Immature natural killer cell (primary cell): Measurements from ENCODE around the gene DNAJA3. TPM values are rescaled to one million over a fixed set of nuclear protein-coding genes. Genes with fewer than 3 reads are reported as not detected.
A peak's percentile ranks its signal among the peaks of the same experiment; 100 is the strongest.

Experiments
- DNase-seq, 3 donors: peaks; one replicate each; pipeline ENCODE4 v3.0.0; 2022; ENCODE audit warnings: mixed read lengths in 1 of 3
- H3K27ac Mint-ChIP-seq, 6 donors: one replicate each; pipeline ENCODE4 v1.8.0; 2020; ENCODE audit warnings: mixed read lengths in 6 of 6, mild to moderate bottlenecking in 5 of 6, inconsistent platforms in 4 of 6, moderate library complexity in 3 of 6
- H3K27me3 Mint-ChIP-seq, 3 donors: one replicate each; pipeline ENCODE4 v1.8.0; 2020 to 2021; ENCODE audit warnings: low read depth in 3 of 3, mild to moderate bottlenecking in 3 of 3, mixed read lengths in 3 of 3, moderate library complexity in 3 of 3, inconsistent platforms in 1 of 3
- H3K36me3 Mint-ChIP-seq, 3 donors: one replicate each; pipeline ENCODE4 v1.8.0; 2020; ENCODE audit warnings: mixed read lengths in 3 of 3, inconsistent platforms in 2 of 3, mild to moderate bottlenecking in 2 of 3
- H3K4me1 Mint-ChIP-seq, 2 donors: one replicate each; pipeline ENCODE4 v1.8.0; 2020; ENCODE audit warnings: inconsistent platforms in 2 of 2, mild to moderate bottlenecking in 2 of 2, mixed read lengths in 2 of 2, moderate library complexity in 1 of 2
- H3K4me3 Mint-ChIP-seq, 5 donors: one replicate each; pipeline ENCODE4 v1.8.0; 2020; ENCODE audit warnings: mild to moderate bottlenecking in 5 of 5, mixed read lengths in 5 of 5, inconsistent platforms in 3 of 5, moderate library complexity in 3 of 5
- H3K9me3 Mint-ChIP-seq, 6 donors: one replicate each; pipeline ENCODE4 v1.8.0; 2020; ENCODE audit warnings: mild to moderate bottlenecking in 6 of 6, mixed read lengths in 6 of 6, inconsistent platforms in 4 of 6, moderate library complexity in 3 of 6
- polyA plus RNA-seq, 3 donors: library from polyadenylated mRNA; unstranded; fragments of 300-500 nt; fragmentation: Illumina TruSeq; gene quantifications; one replicate each; pipeline ENCODE4 v1.2.3, GENCODE V29; 2021

DNAJA3 gene
- polyA plus RNA-seq, 3 donors from 2014 or later: 32.7 to 42.4 (median 38.7) TPM

GRCh38 chr16:4443271-4443670, 17.6 kb downstream of the DNAJA3 start:
- Mint-ChIP-seq H3K27me3 (peaks cover 2 to 7% (median 2%) of the 10 kb centered on the region in 3 donors), H3K4me3 (no peak overlapping the region), H3K27ac (peak overlapping the region in 1 of 6 donors; percentile 56), H3K4me1 (no peaks in the 10 kb centered on the region), H3K36me3 (peaks cover 5 to 59% (median 33%) of the 10 kb centered on the region in 3 donors), H3K9me3 (peaks cover 0 to 1% (median 0%) of the 10 kb centered on the region in 6 donors)
- DNase-seq: no peak

GRCh38 chr16:4443986-4444385, 18.3 kb downstream of the DNAJA3 start:
- Mint-ChIP-seq H3K4me1 (no peaks in the 10 kb centered on the region), H3K9me3 (peaks cover 0 to 1% (median 0%) of the 10 kb centered on the region in 6 donors), H3K27ac (no peak overlapping the region), H3K4me3 (no peak overlapping the region), H3K36me3 (peaks cover 5 to 56% (median 33%) of the 10 kb centered on the region in 3 donors), H3K27me3 (peaks cover 2 to 7% (median 2%) of the 10 kb centered on the region in 3 donors)
- DNase-seq: no peak

GRCh38 chr16:4450430-4450829, 24.8 kb downstream of the DNAJA3 start:
- H3K9me3 Mint-ChIP-seq: peaks cover 0 to 1% (median 0%) of the 10 kb centered on the region in 6 donors
- H3K4me1 Mint-ChIP-seq: no peaks in the 10 kb centered on the region
- H3K36me3 Mint-ChIP-seq: peaks cover 6 to 44% (median 8%) of the 10 kb centered on the region in 3 donors
- no peaks in the 10 kb centered on the region for H3K27me3 Mint-ChIP-seq
- no peak overlapping the region for H3K4me3 Mint-ChIP-seq
- DNase-seq: no peak
- H3K27ac Mint-ChIP-seq: no peak overlapping the region

GRCh38 chr16:4450931-4451519, 25.4 kb downstream of the DNAJA3 start:
- Mint-ChIP-seq H3K36me3 (peaks cover 6 to 44% (median 7%) of the 10 kb centered on the region in 3 donors), H3K9me3 (peaks cover 0 to 1% (median 0%) of the 10 kb centered on the region in 6 donors), H3K27me3 (no peaks in the 10 kb centered on the region), H3K4me1 (no peaks in the 10 kb centered on the region), H3K27ac (no peak overlapping the region), H3K4me3 (no peak overlapping the region)
- DNase-seq: no peak

GRCh38 chr16:4452674-4453073, 27.0 kb downstream of the DNAJA3 start:
- Mint-ChIP-seq H3K4me1 (peaks cover 0 to 4% of the 10 kb centered on the region in 2 donors), H3K9me3 (no peaks in the 10 kb centered on the region), H3K36me3 (peaks cover 4 to 38% (median 9%) of the 10 kb centered on the region in 3 donors), H3K27ac (peak overlapping the region in 2 of 6 donors; percentile 18 to 53), H3K27me3 (no peaks in the 10 kb centered on the region), H3K4me3 (no peak overlapping the region)
- DNase-seq: no peak

GRCh38 chr16:4454623-4455022, 29.0 kb downstream of the DNAJA3 start:
- Mint-ChIP-seq H3K9me3 (no peaks in the 10 kb centered on the region), H3K36me3 (peaks cover 4 to 40% (median 15%) of the 10 kb centered on the region in 3 donors), H3K27me3 (peaks cover 0 to 3% (median 0%) of the 10 kb centered on the region in 3 donors), H3K4me1 (peaks cover 9 to 13% of the 10 kb centered on the region in 2 donors), H3K4me3 (no peak overlapping the region), H3K27ac (no peak overlapping the region)
- no peak for DNase-seq

- no peak for DNase-seq
- H3K4me1 Mint-ChIP-seq: peaks cover 13 to 18% of the 10 kb centered on the region in 2 donors
- peaks cover 0 to 3% (median 0%) of the 10 kb centered on the region in 3 donors for H3K27me3 Mint-ChIP-seq
- no peak overlapping the region for H3K4me3 Mint-ChIP-seq
- H3K9me3 Mint-ChIP-seq: no peaks in the 10 kb centered on the region
- no peak overlapping the region for H3K27ac Mint-ChIP-seq
- peaks cover 4 to 36% (median 15%) of the 10 kb centered on the region in 3 donors for H3K36me3 Mint-ChIP-seq
These were observed 29.4 kb downstream of the DNAJA3 start for GRCh38 chr16:4455081-4455480.

GRCh38 chr16:4455951-4456350, 30.3 kb downstream of the DNAJA3 start:
- no peak overlapping the region for H3K4me3 Mint-ChIP-seq
- H3K36me3 Mint-ChIP-seq: peaks cover 4 to 31% (median 15%) of the 10 kb centered on the region in 3 donors
- no peak overlapping the region for H3K27ac Mint-ChIP-seq
- H3K9me3 Mint-ChIP-seq: no peaks in the 10 kb centered on the region
- peaks cover 15 to 22% of the 10 kb centered on the region in 2 donors for H3K4me1 Mint-ChIP-seq
- H3K27me3 Mint-ChIP-seq: peaks cover 0 to 3% (median 0%) of the 10 kb centered on the region in 3 donors
- no peak for DNase-seq

- Mint-ChIP-seq H3K27me3 (peaks cover 0 to 9% (median 3%) of the 10 kb centered on the region in 3 donors), H3K9me3 (no peaks in the 10 kb centered on the region), H3K4me1 (peaks cover 28 to 40% of the 10 kb centered on the region in 2 donors), H3K36me3 (peaks cover 4 to 22% (median 9%) of the 10 kb centered on the region in 3 donors), H3K27ac (peak overlapping the region in 2 of 6 donors; percentile 11 to 53), H3K4me3 (peak overlapping the region in 1 of 5 donors; percentile 47)
- no peak for DNase-seq
These were observed 35.2 kb downstream of the DNAJA3 start for GRCh38 chr16:4460936-4461249.

- Mint-ChIP-seq H3K4me3 (no peak overlapping the region), H3K27me3 (peaks cover 0 to 15% (median 4%) of the 10 kb centered on the region in 3 donors), H3K9me3 (no peaks in the 10 kb centered on the region), H3K36me3 (peaks cover 5 to 23% (median 9%) of the 10 kb centered on the region in 3 donors), H3K27ac (peak overlapping the region in 2 of 6 donors; percentile 11 to 53), H3K4me1 (peaks cover 34 to 46% of the 10 kb centered on the region in 2 donors)
- no peak for DNase-seq
These were observed 35.8 kb downstream of the DNAJA3 start for GRCh38 chr16:4461250-4462085.

- peaks cover 46 to 54% of the 10 kb centered on the region in 2 donors for H3K4me1 Mint-ChIP-seq
- no peak for DNase-seq
- H3K4me3 Mint-ChIP-seq: peak overlapping the region in 1 of 5 donors; percentile 45
- H3K9me3 Mint-ChIP-seq: no peaks in the 10 kb centered on the region
- peak overlapping the region; percentile 48 to 84 (median 77) for H3K27ac Mint-ChIP-seq
- H3K27me3 Mint-ChIP-seq: peaks cover 0 to 15% (median 4%) of the 10 kb centered on the region in 3 donors
- H3K36me3 Mint-ChIP-seq: peaks cover 8 to 27% (median 13%) of the 10 kb centered on the region in 3 donors
These were observed 38.0 kb downstream of the DNAJA3 start for GRCh38 chr16:4463522-4464163.

- Mint-ChIP-seq H3K36me3 (peaks cover 8 to 21% (median 10%) of the 10 kb centered on the region in 3 donors), H3K9me3 (no peaks in the 10 kb centered on the region), H3K27ac (peak overlapping the region; percentile 93 to 99 (median 96)), H3K4me3 (peak overlapping the region; percentile 28 to 84 (median 71)), H3K27me3 (peaks cover 0 to 11% (median 4%) of the 10 kb centered on the region in 3 donors), H3K4me1 (peaks cover 32 to 41% of the 10 kb centered on the region in 2 donors)
- peak; percentile 78 to 90 (median 80) for DNase-seq
These were observed 40.5 kb downstream of the DNAJA3 start for GRCh38 chr16:4465977-4466779.

GRCh38 chr16:4467916-4468315, 42.2 kb downstream of the DNAJA3 start:
- Mint-ChIP-seq H3K27ac (peak overlapping the region in 4 of 6 donors; percentile 16 to 98 (median 94)), H3K4me1 (peaks cover 38 to 45% of the 10 kb centered on the region in 2 donors), H3K4me3 (no peak overlapping the region), H3K36me3 (peaks cover 8 to 21% (median 10%) of the 10 kb centered on the region in 3 donors), H3K9me3 (no peaks in the 10 kb centered on the region), H3K27me3 (peaks cover 0 to 10% (median 4%) of the 10 kb centered on the region in 3 donors)
- DNase-seq: no peak
